GM12878 (cell line): ENCODE results near the gene EPHA8. TPM values are rescaled to one million over a fixed set of nuclear protein-coding genes. Genes with fewer than 3 reads are reported as not detected.

Source experiments
- ATAC-seq: fragments of 200-7000 bp; cut with Tn5 transposase; 3 replicates; pipeline ENCODE4 v1.9.1; 2020; ENCODE audit warnings: mild to moderate bottlenecking, moderate library complexity
- BruUV-seq: library from RNA; stranded (reverse); fragments of 400-500 nt; replicated peaks from 2 replicates; lab custom pipeline; 2021; lab: Mats Ljungman, UMichigan
- CTCF ChIA-PET: fragments of 300-600 bp; sonication (Branson Sonifier 250); formaldehyde crosslinking; extraction: SDS; loops from one replicate; lab custom pipeline; 2021; ENCODE audit warnings: inconsistent platforms; lab: Yijun Ruan, JAX
- POLR2A ChIA-PET: fragments of 350-600 bp; formaldehyde crosslinking; extraction: SDS; loops from one replicate; lab custom pipeline; 2021; ENCODE audit warnings: inconsistent platforms; lab: Charles Lee
- RAD21 ChIA-PET: fragments of 300-600 bp; sonication (Branson Sonifier 250); formaldehyde crosslinking; loops from one replicate; lab custom pipeline; 2023; ENCODE audit warnings: antibody characterized with exemption; ENCODE audit not compliant: unreplicated experiment; lab: Charles Lee
- SMC1A ChIA-PET: fragments of 300-600 bp; sonication (Branson Sonifier 250); formaldehyde crosslinking; loops from one replicate; lab custom pipeline; 2023; ENCODE audit not compliant: unreplicated experiment, uncharacterized antibody; lab: Charles Lee
- DNase-seq: peaks from one replicate; pipeline ENCODE4 v3.0.0-alpha.2; 2011; ENCODE audit warnings: low read depth, low spot score
- FAIRE-seq: peaks from 3 replicates; lab custom pipeline; 2011; peaks lifted over from hg19 to GRCh38; lab: Jason Lieb, UNC
- H2AFZ ChIP-seq: 2 replicates; pipeline ENCODE4 v1.6.0; 2011; ENCODE audit warnings: low read depth, low read length, control low read depth; ENCODE audit not compliant: control insufficient read depth
- H3K27ac ChIP-seq: 2 replicates; pipeline ENCODE4 v1.5.1; 2011; ENCODE audit warnings: control low read depth; ENCODE audit not compliant: control insufficient read depth, insufficient read depth
- H3K27me3 ChIP-seq, 2 experiments: replicated peaks in 1 of 2; 2 replicates each; pipeline versions ENCODE4 v1.6.0 to v1.6.1; 2011; ENCODE audit warnings: low read length in 1 of 2; ENCODE audit not compliant: control insufficient read depth in 2 of 2, insufficient read depth in 2 of 2
- H3K36me3 ChIP-seq, 2 experiments: 2 replicates each; pipeline ENCODE4 v1.5.1; 2011; ENCODE audit warnings: low read length in 1 of 2; ENCODE audit not compliant: control insufficient read depth in 2 of 2, insufficient read depth in 2 of 2
- H3K4me1 ChIP-seq: 2 replicates; pipeline ENCODE4 v1.6.1; 2011; ENCODE audit warnings: mild to moderate bottlenecking, low read length, moderate library complexity, mixed read lengths; ENCODE audit not compliant: control insufficient read depth, insufficient read depth
- H3K4me2 ChIP-seq: 2 replicates; pipeline ENCODE4 v1.6.0; 2011; ENCODE audit warnings: control low read depth; ENCODE audit not compliant: control insufficient read depth, insufficient read depth
- H3K4me3 ChIP-seq: fragments of 200-600 bp; sonication (generic); 2 replicates; pipeline ENCODE4 v1.5.1; 2016
- H3K79me2 ChIP-seq: 2 replicates; pipeline ENCODE4 v1.6.0; 2011; ENCODE audit warnings: low read length; ENCODE audit not compliant: control insufficient read depth, insufficient read depth
- H3K9ac ChIP-seq: 2 replicates; pipeline ENCODE4 v1.8.0; 2011; ENCODE audit warnings: low read length, control low read depth, mixed read lengths; ENCODE audit not compliant: control insufficient read depth, insufficient read depth
- H3K9me3 ChIP-seq: replicated peaks from 3 replicates; pipeline ENCODE4 v1.5.1; 2011; ENCODE audit warnings: mild to moderate bottlenecking, low read length; ENCODE audit not compliant: control insufficient read depth, insufficient read depth
- H4K20me1 ChIP-seq: 2 replicates; pipeline ENCODE4 v1.6.0; 2011; ENCODE audit not compliant: control insufficient read depth, insufficient read depth
- BCLAF1 ChIP-seq: fragments of 450-650 bp; IDR thresholded peaks from 2 replicates; pipeline ENCODE4 v1.6.1; 2017; ENCODE audit warnings: antibody characterized with exemption, mild to moderate bottlenecking, moderate library complexity
- CREM ChIP-seq: IDR thresholded peaks from 2 replicates; pipeline ENCODE4 v1.6.1; 2014; ENCODE audit warnings: antibody characterized with exemption, low read depth
- ELK1 ChIP-seq: IDR thresholded peaks from 2 replicates; pipeline ENCODE4 v1.6.1; 2012; ENCODE audit warnings: low read depth, low read length, improper control_type of control experiment
- EP300 ChIP-seq, 2 experiments: fragments of 150-350 bp in 1 of 2; IDR thresholded peaks; 2 replicates each; pipeline ENCODE4 v1.6.1; 2011 to 2012; ENCODE audit warnings: low read depth in 2 of 2, low read length in 2 of 2, borderline replicate concordance in 1 of 2, improper control_type of control experiment in 1 of 2, inconsistent platforms in 1 of 2; ENCODE audit not compliant: control insufficient read depth in 1 of 2
- ZNF687 ChIP-seq: fragments of 450-650 bp; IDR thresholded peaks from 2 replicates; pipeline ENCODE4 v1.6.1; 2017; ENCODE audit warnings: mild to moderate bottlenecking, moderate library complexity
- WGBS: methylation state at CpG from one replicate; pipeline ENCODE4 v1.1.6; 2016; ENCODE audit warnings: low lambda C conversion rate; ENCODE audit not compliant: insufficient replicate concordance, insufficient coverage; ENCODE audit errors: missing lambda C conversion rate; 5-methylcytosine and 5-hydroxymethylcytosine counted together
- in situ Hi-C: fragments of 300-500 bp; cut with MboI; formaldehyde crosslinking; loops from 9 replicates; pipeline ENCODE4 v1.14.3; 2018; ENCODE audit warnings: mixed read lengths
- intact Hi-C: fragments of 100-400 bp; cut with micrococcal nuclease; formaldehyde crosslinking; loops from one replicate; pipeline ENCODE4 v1.14.2; 2022; ENCODE audit not compliant: unreplicated experiment
- polyA plus RNA-seq, 11 experiments: library from polyadenylated mRNA; depleted of rRNA in 4 of 11; unstranded in 6 of 11; stranded (reverse) in 5 of 11; fragments of >200 nt; fragmentation: Nextera tagmentation in 4 of 11; fragmentation: Illumina TruSeq in 1 of 11; extraction: Ambion mirVana in 4 of 11; extraction: Trizol in 1 of 11; gene quantifications; 1 replicate in 1 of 11; 2 replicates in 10 of 11; pipeline versions ENCODE4 v1.2.1 to v1.2.3, GENCODE V29; 2011 to 2016; ENCODE audit warnings: inconsistent platforms in 2 of 11, missing spikeins in 2 of 11, low read depth in 1 of 11
- total RNA-seq, 4 experiments: library from RNA; depleted of rRNA in 3 of 4; stranded (reverse); fragments of >200 nt in 3 of 4; fragmentation: Illumina TruSeq in 1 of 4; extraction: Trizol in 1 of 4; gene quantifications; 2 replicates each; pipeline versions ENCODE4 v1.2.1 to v1.2.3, GENCODE V29; 2013 to 2021

The EPHA8 gene
- total and polyA plus RNA-seq, 10 of the 15 experiments (the other 5 are each of a cell fraction or from before 2014, with no cell fraction given) = not detected

- WGBS = 45% methylated on average over 8 of the region's 8 CpGs
- no peak for FAIRE-seq
- CTCF ChIA-PET = interaction anchor here (0.7 to 5.5 kb wide), 2 partner anchors 220 to 366 kb away, joined by 3 to 77 read pairs; no protein-coding TSS in a partner anchor
- no peak for ATAC-seq
- H3K79me2 ChIP-seq = no peaks in the 10 kb centered on the region
- POLR2A ChIA-PET = no interaction called here
- no peaks in the 10 kb centered on the region; the same call in 2 of the 3 replicates for H3K9me3 ChIP-seq
- intact Hi-C loops = no loop called here
- RAD21 ChIA-PET = interaction anchor here (1.0 kb wide), 1 partner anchor 219 kb away, joined by 4 read pairs; no protein-coding TSS in a partner anchor
- no peaks in the 10 kb centered on the region for H4K20me1 ChIP-seq
- no peaks in the 10 kb centered on the region for H3K36me3 ChIP-seq
- H2AFZ ChIP-seq = no peak overlapping the region
- H3K27ac ChIP-seq = no peak overlapping the region
- no peaks in the 10 kb centered on the region for H3K4me1 ChIP-seq
- in situ Hi-C loops = no loop called here
- TF ChIP-seq CREM = no peak
- no peak for TF ChIP-seq ZNF687
- TF ChIP-seq EP300 (IDR thresholded peaks at IDR 0.05; ENCODE audit: borderline replicate concordance in 1 of 2, control insufficient read depth in 1 of 2, low read depth in 2 of 2, low read length in 2 of 2) = no peak
- TF ChIP-seq BCLAF1 = no peak
- no peak for TF ChIP-seq ELK1
- SMC1A ChIA-PET = interaction anchor here (1.6 to 4.4 kb wide), 2 partner anchors 218 to 223 kb away, joined by 5 to 14 read pairs; no protein-coding TSS in a partner anchor
- no peak overlapping the region for H3K4me3 ChIP-seq
- BruUV-seq = no TSS peak
- H3K9ac ChIP-seq = no peak overlapping the region
- H3K27me3 ChIP-seq = no peaks in the 10 kb centered on the region; a peak in 1 of 4 replicates
- no peak overlapping the region for H3K4me2 ChIP-seq
- DNase-seq = no peak
These were observed 76.0 kb downstream of the EPHA8 start for GRCh38 chr1:22639286-22639685.
